ENCODE data around the gene CLPTM1L. TPM values are rescaled to one million over a fixed set of nuclear protein-coding genes. Genes with fewer than 3 reads are reported as not detected.
"Not testable (repeated sequence)": the region's sequence is repeated elsewhere in the genome, so short reads cannot be mapped to it uniquely, and the experiment has no call there.

Gene CLPTM1L
- total and polyA plus RNA-seq, 2 donors (not counting 1 experiment from before 2014, with no cell fraction given), result 78.4 to 99.9 TPM

GRCh38 chr5:1339139-1339817, 5.6 kb downstream of the CLPTM1L start:
- H2AFZ ChIP-seq (ENCODE audit: insufficient read depth, low read depth, low read length, poor library complexity, severe bottlenecking); H3K9me3 ChIP-seq (ENCODE audit: control extremely low read depth in 1 of 3, control insufficient read depth in 2 of 3, insufficient read depth in 1 of 3, low read length in 2 of 3); H3K27ac ChIP-seq (ENCODE audit: low read length in 2 of 2); ATAC-seq (ENCODE audit: low read depth); H3K4me3 Mint-ChIP-seq; H3K9me3 Mint-ChIP-seq (ENCODE audit: insufficient read depth); H3K4me3 ChIP-seq (ENCODE audit: control extremely low read depth in 1 of 5, extremely low read depth in 1 of 5, insufficient read depth in 1 of 5, low read depth in 2 of 5, low read length in 4 of 5); DNase-seq; H3K27me3 Mint-ChIP-seq; H3K4me2 ChIP-seq (replicated peaks; ENCODE audit: low read depth, low read length, poor library complexity, severe bottlenecking); H3K9ac ChIP-seq (ENCODE audit: low read length); POLR2A ChIA-PET; H3K27ac Mint-ChIP-seq; intact Hi-C loops (cut with micrococcal nuclease); H3K27me3 ChIP-seq (replicated peaks in 1 of 4; ENCODE audit: control extremely low read depth in 1 of 4, control insufficient read depth in 3 of 4, insufficient read depth in 4 of 4, low read length in 3 of 4); CTCF ChIA-PET: not testable (repeated sequence)
- 99% methylated on average over 10 of the region's 34 CpGs for WGBS (ENCODE audit: insufficient coverage)
- Histone ChIP-seq H3K79me2 (ENCODE audit: control insufficient read depth, insufficient read depth, low read length) (peaks cover 70% of the 10 kb centered on the region), H3K36me3 (replicated peaks in 1 of 2; ENCODE audit: control extremely low read depth in 1 of 2, control insufficient read depth in 1 of 2, extremely low read depth in 1 of 2, insufficient read depth in 2 of 2, low read length in 1 of 2) (peaks cover 0 to 77% of the 10 kb centered on the region in 2 experiments), H3K4me1 (ENCODE audit: control insufficient read depth in 2 of 2, insufficient read depth in 2 of 2, low read length in 2 of 2) (peaks cover 13 to 38% of the 10 kb centered on the region in 2 donors), H4K20me1 (ENCODE audit: control insufficient read depth, insufficient read depth, low read length, poor library complexity, severe bottlenecking) (peaks cover 43% of the 10 kb centered on the region)
- peaks cover 28% of the 10 kb centered on the region for H3K4me1 Mint-ChIP-seq

GRCh38 chr5:1338506-1339070, 6.3 kb downstream of the CLPTM1L start:
- no peak overlapping the region for H3K27ac Mint-ChIP-seq
- peaks cover 21% of the 10 kb centered on the region for H3K4me1 Mint-ChIP-seq
- ATAC-seq (ENCODE audit: low read depth) (no peak), DNase-seq (no peak)
- Histone ChIP-seq H4K20me1 (ENCODE audit: control insufficient read depth, insufficient read depth, low read length, poor library complexity, severe bottlenecking) (peaks cover 50% of the 10 kb centered on the region), H3K36me3 (replicated peaks in 1 of 2; ENCODE audit: control extremely low read depth in 1 of 2, control insufficient read depth in 1 of 2, extremely low read depth in 1 of 2, insufficient read depth in 2 of 2, low read length in 1 of 2) (peaks cover 0 to 84% of the 10 kb centered on the region in 2 experiments), H3K4me2 (replicated peaks; ENCODE audit: low read depth, low read length, poor library complexity, severe bottlenecking) (no peak overlapping the region), H2AFZ (ENCODE audit: insufficient read depth, low read depth, low read length, poor library complexity, severe bottlenecking) (no peak overlapping the region), H3K27me3 (replicated peaks in 1 of 4; ENCODE audit: control extremely low read depth in 1 of 4, control insufficient read depth in 3 of 4, insufficient read depth in 4 of 4, low read length in 3 of 4) (no peaks in the 10 kb centered on the region), H3K27ac (ENCODE audit: low read length in 2 of 2) (no peak overlapping the region), H3K79me2 (ENCODE audit: control insufficient read depth, insufficient read depth, low read length) (peaks cover 68% of the 10 kb centered on the region), H3K4me3 (ENCODE audit: control extremely low read depth in 1 of 5, extremely low read depth in 1 of 5, insufficient read depth in 1 of 5, low read depth in 2 of 5, low read length in 4 of 5) (no peak overlapping the region), H3K9me3 (ENCODE audit: control extremely low read depth in 1 of 3, control insufficient read depth in 2 of 3, insufficient read depth in 1 of 3, low read length in 2 of 3) (no peaks in the 10 kb centered on the region), H3K4me1 (ENCODE audit: control insufficient read depth in 2 of 2, insufficient read depth in 2 of 2, low read length in 2 of 2) (peaks cover 6 to 31% of the 10 kb centered on the region in 2 donors), H3K9ac (ENCODE audit: low read length) (no peak overlapping the region)
- POLR2A ChIA-PET, result no interaction called here
- CTCF ChIA-PET, result interaction anchor here (1.5 kb wide), 1 partner anchor 306 kb away, joined by 3 read pairs; no protein-coding TSS in a partner anchor
- 92% methylated on average over 18 of the region's 22 CpGs for WGBS (ENCODE audit: insufficient coverage)
- intact Hi-C loops (cut with micrococcal nuclease), result no loop called here
- no peaks in the 10 kb centered on the region for H3K27me3 Mint-ChIP-seq
- H3K9me3 Mint-ChIP-seq (ENCODE audit: insufficient read depth), result no peaks in the 10 kb centered on the region
- TF ChIP-seq EZH2 (IDR thresholded peaks at IDR 0.05; ENCODE audit: borderline replicate concordance, insufficient read depth, low read depth, low read length, poor library complexity, severe bottlenecking) (no peak), CTCF (IDR thresholded peaks at IDR 0.05) (no peak)
- no peak overlapping the region for H3K4me3 Mint-ChIP-seq
